ENCODE data around the gene CDK5. TPM values are rescaled to one million over a fixed set of nuclear protein-coding genes. Genes with fewer than 3 reads are reported as not detected.

CDK5 gene
- total RNA-seq, 1 donor from 2014 or later, result 7.5 TPM

GRCh38 chr7:151100921-151101320, 43.2 kb upstream of the CDK5 start:
- H3K4me3 Mint-ChIP-seq, result no peak overlapping the region
- intact Hi-C loops (cut with micrococcal nuclease), result no loop called here
- ATAC-seq (ENCODE audit: low read depth), result no peak
- POLR2A ChIA-PET, result no interaction called here
- H3K27me3 Mint-ChIP-seq, result no peaks in the 10 kb centered on the region
- no peaks in the 10 kb centered on the region for H3K9me3 Mint-ChIP-seq
- H3K27ac Mint-ChIP-seq, result no peak overlapping the region
- H3K4me1 Mint-ChIP-seq, result no peaks in the 10 kb centered on the region
- no peaks in the 10 kb centered on the region for H3K36me3 Mint-ChIP-seq (ENCODE audit: low read depth)
- DNase-seq, result no peak
- CTCF ChIA-PET, result no interaction called here
- TF ChIP-seq, protein P1, sequence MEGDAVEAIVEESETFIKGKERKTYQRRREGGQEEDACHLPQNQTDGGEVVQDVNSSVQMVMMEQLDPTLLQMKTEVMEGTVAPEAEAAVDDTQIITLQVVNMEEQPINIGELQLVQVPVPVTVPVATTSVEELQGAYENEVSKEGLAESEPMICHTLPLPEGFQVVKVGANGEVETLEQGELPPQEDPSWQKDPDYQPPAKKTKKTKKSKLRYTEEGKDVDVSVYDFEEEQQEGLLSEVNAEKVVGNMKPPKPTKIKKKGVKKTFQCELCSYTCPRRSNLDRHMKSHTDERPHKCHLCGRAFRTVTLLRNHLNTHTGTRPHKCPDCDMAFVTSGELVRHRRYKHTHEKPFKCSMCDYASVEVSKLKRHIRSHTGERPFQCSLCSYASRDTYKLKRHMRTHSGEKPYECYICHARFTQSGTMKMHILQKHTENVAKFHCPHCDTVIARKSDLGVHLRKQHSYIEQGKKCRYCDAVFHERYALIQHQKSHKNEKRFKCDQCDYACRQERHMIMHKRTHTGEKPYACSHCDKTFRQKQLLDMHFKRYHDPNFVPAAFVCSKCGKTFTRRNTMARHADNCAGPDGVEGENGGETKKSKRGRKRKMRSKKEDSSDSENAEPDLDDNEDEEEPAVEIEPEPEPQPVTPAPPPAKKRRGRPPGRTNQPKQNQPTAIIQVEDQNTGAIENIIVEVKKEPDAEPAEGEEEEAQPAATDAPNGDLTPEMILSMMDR (IDR thresholded peaks at IDR 0.05), result no peak

GRCh38 chr7:151099486-151100211, 42.0 kb upstream of the CDK5 start:
- no peak for DNase-seq
- no peaks in the 10 kb centered on the region for H3K36me3 Mint-ChIP-seq (ENCODE audit: low read depth)
- TF ChIP-seq, protein P1 (IDR thresholded peaks at IDR 0.05), result no peak
- H3K27ac Mint-ChIP-seq, result no peak overlapping the region
- POLR2A ChIA-PET, result no interaction called here
- H3K4me3 Mint-ChIP-seq, result no peak overlapping the region
- intact Hi-C loops (cut with micrococcal nuclease), result no loop called here
- no peak for ATAC-seq (ENCODE audit: low read depth)
- H3K27me3 Mint-ChIP-seq, result no peaks in the 10 kb centered on the region
- no peaks in the 10 kb centered on the region for H3K4me1 Mint-ChIP-seq
- H3K9me3 Mint-ChIP-seq, result no peaks in the 10 kb centered on the region
- CTCF ChIA-PET, result no interaction called here

GRCh38 chr7:151095828-151096475, 38.3 kb upstream of the CDK5 start:
- Mint-ChIP-seq H3K27me3 (peaks cover 3% of the 10 kb centered on the region), H3K4me1 (no peaks in the 10 kb centered on the region), H3K27ac (no peak overlapping the region), H3K4me3 (no peak overlapping the region), H3K36me3 (ENCODE audit: low read depth) (no peaks in the 10 kb centered on the region), H3K9me3 (no peaks in the 10 kb centered on the region)
- DNase-seq (no peak), ATAC-seq (ENCODE audit: low read depth) (no peak)
- ChIA-PET POLR2A (no interaction called here), CTCF (no interaction called here)
- TF ChIP-seq, protein P1 (IDR thresholded peaks at IDR 0.05), result no peak
- intact Hi-C loops (cut with micrococcal nuclease), result no loop called here

- no peak for DNase-seq
- no peak for ATAC-seq (ENCODE audit: low read depth)
These were observed 37.6 kb upstream of the CDK5 start for GRCh38 chr7:151095123-151095797.

More at GRCh38 chr7:151095123-151095797, 37.6 kb upstream of the CDK5 start:
- TF ChIP-seq, protein P1 (IDR thresholded peaks at IDR 0.05), result no peak
- CTCF ChIA-PET, result no interaction called here
- Mint-ChIP-seq H3K4me3 (no peak overlapping the region), H3K36me3 (ENCODE audit: low read depth) (no peaks in the 10 kb centered on the region), H3K27me3 (peaks cover 5% of the 10 kb centered on the region), H3K27ac (no peak overlapping the region), H3K9me3 (no peaks in the 10 kb centered on the region), H3K4me1 (no peaks in the 10 kb centered on the region)
- POLR2A ChIA-PET, result interaction anchor here (0.7 kb wide), 1 partner anchor 148 kb away, joined by 3 read pairs; no protein-coding TSS in a partner anchor
- intact Hi-C loops (cut with micrococcal nuclease), result no loop called here

Measured in activated B cell treated with CpG ODN at 0.5 μM for 24 hours (primary cell).